ENCODE measurements around the gene C20orf144.

C20orf144 gene

GRCh38 chr20:33703498-33704137, 41.5 kb downstream of the C20orf144 start:
- no peak for DNase-seq
- in situ Hi-C loops (cut with HindIII; ENCODE audit: low pct_ligation_motif_present, low pct_unique_long_range_greater_than_20kb, low sequenced_read_pairs), result no loop called here

GRCh38 chr20:33704197-33704924, 42.2 kb downstream of the C20orf144 start:
- no peak for DNase-seq

GRCh38 chr20:33707668-33708067, 45.5 kb downstream of the C20orf144 start:
- in situ Hi-C loops (cut with HindIII; ENCODE audit: low pct_ligation_motif_present, low pct_unique_long_range_greater_than_20kb, low sequenced_read_pairs), result no loop called here

More at GRCh38 chr20:33704197-33704924, 42.2 kb downstream of the C20orf144 start:
- in situ Hi-C loops (cut with HindIII; ENCODE audit: low pct_ligation_motif_present, low pct_unique_long_range_greater_than_20kb, low sequenced_read_pairs), result no loop called here

GRCh38 chr20:33709398-33709797, 47.3 kb downstream of the C20orf144 start:
- DNase-seq, result no peak
- in situ Hi-C loops (cut with HindIII; ENCODE audit: low pct_ligation_motif_present, low pct_unique_long_range_greater_than_20kb, low sequenced_read_pairs), result no loop called here

More at GRCh38 chr20:33707668-33708067, 45.5 kb downstream of the C20orf144 start:
- no peak for DNase-seq

GRCh38 chr20:33709905-33710541, 47.9 kb downstream of the C20orf144 start:
- in situ Hi-C loops (cut with HindIII; ENCODE audit: low pct_ligation_motif_present, low pct_unique_long_range_greater_than_20kb, low sequenced_read_pairs), result no loop called here
- no peak for DNase-seq

GRCh38 chr20:33710681-33711445, 48.7 kb downstream of the C20orf144 start:
- in situ Hi-C loops (cut with HindIII; ENCODE audit: low pct_ligation_motif_present, low pct_unique_long_range_greater_than_20kb, low sequenced_read_pairs), result no loop called here

GRCh38 chr20:33711446-33711738, 49.3 kb downstream of the C20orf144 start:
- in situ Hi-C loops (cut with HindIII; ENCODE audit: low pct_ligation_motif_present, low pct_unique_long_range_greater_than_20kb, low sequenced_read_pairs), result no loop called here

More at GRCh38 chr20:33710681-33711445, 48.7 kb downstream of the C20orf144 start:
- DNase-seq, result no peak

More at GRCh38 chr20:33711446-33711738, 49.3 kb downstream of the C20orf144 start:
- no peak for DNase-seq
